Measurements from ENCODE around the gene SYT13. TPM values are rescaled to one million over a fixed set of nuclear protein-coding genes. Genes with fewer than 3 reads are reported as not detected.

The SYT13 gene
- total RNA-seq, 4 donors from 2014 or later = 0.03 to 1.6 TPM; not detected in 2

GRCh38 chr11:45223496-45223895, 62.6 kb downstream of the SYT13 start:
- intact Hi-C loops (cut with DNase I; ENCODE audit: low total_unique reads) = no loop called here
- 95% methylated on average over 5 of the region's 5 CpGs for WGBS, 2 donors
- TF ChIP-seq POLR2A (IDR thresholded peaks at IDR 0.05) (no peak), CTCF (IDR thresholded peaks at IDR 0.05) (no peak)
- no peak for DNase-seq (ENCODE audit: low spot score in 2 of 2)
- no peak overlapping the region for H3K4me3 ChIP-seq (ENCODE audit: low read depth, poor library complexity, severe bottlenecking)

- H3K4me3 ChIP-seq (ENCODE audit: low read depth, poor library complexity, severe bottlenecking) = no peak overlapping the region
- DNase-seq (ENCODE audit: low spot score in 2 of 2) = no peak
- TF ChIP-seq CTCF (IDR thresholded peaks at IDR 0.05) (no peak), POLR2A (IDR thresholded peaks at IDR 0.05) (no peak)
- 95% methylated on average over 18 of the region's 18 CpGs for WGBS, 2 donors
- intact Hi-C loops (cut with DNase I; ENCODE audit: low total_unique reads) = no loop called here
Observed at GRCh38 chr11:45219411-45219810, 66.7 kb downstream of the SYT13 start.

- 95 to 97% methylated on average over 4 of the region's 4 CpGs for WGBS, 2 donors
- TF ChIP-seq POLR2A (IDR thresholded peaks at IDR 0.05) (no peak), CTCF (IDR thresholded peaks at IDR 0.05) (no peak)
- H3K4me3 ChIP-seq (ENCODE audit: low read depth, poor library complexity, severe bottlenecking) = no peak overlapping the region
- intact Hi-C loops (cut with DNase I; ENCODE audit: low total_unique reads) = no loop called here
- DNase-seq (ENCODE audit: low spot score in 2 of 2) = no peak
Observed at GRCh38 chr11:45218705-45219104, 67.4 kb downstream of the SYT13 start.

GRCh38 chr11:45217991-45218390, 68.2 kb downstream of the SYT13 start:
- WGBS, 2 donors = 89% methylated on average over 2 of the region's 2 CpGs
- DNase-seq (ENCODE audit: low spot score in 2 of 2) = no peak
- intact Hi-C loops (cut with DNase I; ENCODE audit: low total_unique reads) = no loop called here
- no peak for TF ChIP-seq CTCF (IDR thresholded peaks at IDR 0.05)
- no peak overlapping the region for H3K4me3 ChIP-seq (ENCODE audit: low read depth, poor library complexity, severe bottlenecking)

- intact Hi-C loops (cut with DNase I; ENCODE audit: low total_unique reads) = no loop called here
- DNase-seq (ENCODE audit: low spot score in 2 of 2) = no peak
- no peak overlapping the region for H3K4me3 ChIP-seq (ENCODE audit: low read depth, poor library complexity, severe bottlenecking)
- WGBS, 2 donors = 67 to 79% methylated on average over 2 of the region's 2 CpGs
- TF ChIP-seq POLR2A (IDR thresholded peaks at IDR 0.05) (no peak), CTCF (IDR thresholded peaks at IDR 0.05) (no peak)
Observed at GRCh38 chr11:45216901-45217300, 69.2 kb downstream of the SYT13 start.

- 89 to 100% methylated on average over 1 of the region's 1 CpG for WGBS, 2 donors
- intact Hi-C loops (cut with DNase I; ENCODE audit: low total_unique reads) = no loop called here
- no peak for TF ChIP-seq POLR2A (IDR thresholded peaks at IDR 0.05)
- TF ChIP-seq CTCF (IDR thresholded peaks at IDR 0.05) = no peak
- peak in 1 of 2 donors; percentile 49 for DNase-seq (ENCODE audit: low spot score in 2 of 2)
- H3K4me3 ChIP-seq (ENCODE audit: low read depth, poor library complexity, severe bottlenecking) = no peak overlapping the region
Observed at GRCh38 chr11:45216031-45216430, 70.1 kb downstream of the SYT13 start.
